HL-60 (cell line): ENCODE results near the gene TOP2B.

ENCODE experiments used
- DNase-seq, 2 experiments: peaks; one replicate each; pipeline ENCODE4 v3.0.0-alpha.2; 2010 to 2020; ENCODE audit warnings: low read depth in 1 of 2, low spot score in 1 of 2
- H3K27ac ChIP-seq: fragments of 250-450 bp; sonication (Bioruptor Pico); replicated peaks from 2 replicates; pipeline ENCODE4 v1.5.1; 2020; ENCODE audit warnings: mild to moderate bottlenecking, moderate library complexity
- H3K27me3 ChIP-seq: fragments of 250-450 bp; sonication (Bioruptor Pico); 2 replicates; pipeline ENCODE4 v1.5.1; 2021; ENCODE audit warnings: mild to moderate bottlenecking, moderate library complexity; ENCODE audit not compliant: insufficient read depth, poor library complexity, severe bottlenecking
- H3K4me3 ChIP-seq: replicated peaks from 2 replicates; pipeline ENCODE4 v1.5.1; 2011; ENCODE audit warnings: mild to moderate bottlenecking, control low read depth, low read length; ENCODE audit not compliant: insufficient read depth
- CTCF ChIP-seq: IDR thresholded peaks from one replicate; pipeline ENCODE4 v1.5.1; 2011; ENCODE audit warnings: low read length, control low read depth, inconsistent platforms; ENCODE audit not compliant: insufficient read depth
- GABPA ChIP-seq: IDR thresholded peaks from 2 replicates; pipeline ENCODE4 v1.6.1; 2012; ENCODE audit warnings: low read depth
- POLR2AphosphoS5 ChIP-seq: IDR thresholded peaks from 2 replicates; pipeline ENCODE4 v1.6.1; 2012; ENCODE audit warnings: low read depth
- REST ChIP-seq: IDR thresholded peaks from 2 replicates; pipeline ENCODE4 v1.6.1; 2012; ENCODE audit warnings: low read depth; ENCODE audit not compliant: insufficient replicate concordance
- SPI1 ChIP-seq: IDR thresholded peaks from 2 replicates; pipeline ENCODE4 v1.6.1; 2012; ENCODE audit warnings: low read depth, mild to moderate bottlenecking, borderline replicate concordance
- long read RNA-seq: library from polyadenylated mRNA; unstranded; transcript quantifications from one replicate; pipeline ENCODE4 v2.0.0, GENCODE V29; 2020

TOP2B gene
- long read RNA-seq, partial matches to known transcripts: 80 of 88 reads
- long read RNA-seq, other reads (novel, unspliced or antisense): 8 of 88 reads

- TF ChIP-seq CTCF (no peak), POLR2AphosphoS5 (peak; percentile 91), GABPA (no peak), REST (peak; percentile 42), SPI1 (no peak)
- peak within 1 kb of the TSS; percentile 95 for H3K27ac ChIP-seq
- peak; percentile 83 to 98 for DNase-seq
- H3K4me3 ChIP-seq: peak within 1 kb of the TSS; percentile 74
- no peaks in the 10 kb centered on the region for H3K27me3 ChIP-seq
Observed at GRCh38 chr3:25664812-25665314, at the start of gene TOP2B. TOP2B (minus strand) TSS chr3:25664907; CDS start chr3:25664297, 610 bp downstream.

GRCh38 chr3:25713341-25713985 is 48.8 kb upstream of the TOP2B start:
- DNase-seq: no peak
- H3K27ac ChIP-seq: no peak overlapping the region
- no peak for TF ChIP-seq CTCF
- no peak for TF ChIP-seq POLR2AphosphoS5
- no peak for TF ChIP-seq REST
- TF ChIP-seq SPI1: no peak
- no peak for TF ChIP-seq GABPA

GRCh38 chr3:25711090-25711489 is 46.4 kb upstream of the TOP2B start:
- no peak overlapping the region for H3K27ac ChIP-seq
- H3K4me3 ChIP-seq: no peak overlapping the region
- no peak for DNase-seq
- no peak for TF ChIP-seq GABPA
- TF ChIP-seq CTCF: no peak
- TF ChIP-seq POLR2AphosphoS5: no peak
- no peak for TF ChIP-seq REST
- no peak for TF ChIP-seq SPI1
- no peaks in the 10 kb centered on the region for H3K27me3 ChIP-seq

More at GRCh38 chr3:25713341-25713985, 48.8 kb upstream of the TOP2B start:
- no peak overlapping the region for H3K4me3 ChIP-seq
- no peaks in the 10 kb centered on the region for H3K27me3 ChIP-seq
